Left lung (tissue), 10 donors: ENCODE results near the gene C4orf17. TPM values are rescaled to one million over a fixed set of nuclear protein-coding genes. Genes with fewer than 3 reads are reported as not detected.
A peak's percentile ranks its signal among the peaks of the same experiment; 100 is the strongest.

ENCODE experiments used
- ATAC-seq: fragments of 200-7000 bp; cut with Tn5 transposase; one replicate; pipeline ENCODE4 v1.9.1; 2020; ENCODE audit warnings: moderate library complexity
- DNase-seq, 4 donors: peaks; one replicate each; pipeline ENCODE4 v3.0.0-alpha.2; 2013 to 2020
- H3K27ac ChIP-seq, 2 donors: fragments of 200-600 bp; sonication (generic) in 1 of 2; one replicate each; pipeline versions ENCODE4 v1.5.0 to v1.8.0; 2020 to 2021
- H3K27me3 ChIP-seq, 2 donors: fragments of 200-600 bp; sonication (generic) in 1 of 2; one replicate each; pipeline versions ENCODE4 v1.5.0 to v1.8.0; 2020 to 2021
- H3K36me3 ChIP-seq, 2 donors: fragments of 200-600 bp; sonication (generic) in 1 of 2; one replicate each; pipeline versions ENCODE4 v1.5.0 to v1.8.0; 2020 to 2021
- H3K4me1 ChIP-seq, 2 donors: fragments of 200-600 bp; one replicate each; pipeline ENCODE4 v1.8.0; 2021
- H3K4me3 ChIP-seq, 2 donors: fragments of 200-600 bp; sonication (generic) in 1 of 2; one replicate each; pipeline versions ENCODE4 v1.5.0 to v1.8.0; 2020 to 2021; ENCODE audit warnings: mild to moderate bottlenecking in 1 of 2
- H3K9me3 ChIP-seq, 2 donors: fragments of 200-600 bp; sonication (generic) in 1 of 2; one replicate each; pipeline versions ENCODE4 v1.5.0 to v1.8.0; 2020 to 2021
- CTCF ChIP-seq, 2 donors: fragments of 200-600 bp; sonication (generic) in 1 of 2; IDR thresholded peaks; one replicate each; pipeline versions ENCODE4 v1.5.0 to v1.8.0; 2021; ENCODE audit warnings: antibody characterized with exemption in 2 of 2
- intact Hi-C, 2 donors: fragments of 100-400 bp; cut with DNase I; formaldehyde crosslinking; loops; one replicate each; pipeline versions ENCODE4 v1.11.2 to v1.14.2; 2022
- polyA plus RNA-seq, 6 donors: library from polyadenylated mRNA; unstranded; fragments of 120-200 nt; gene quantifications; one replicate each; pipeline ENCODE4 v1.2.1, GENCODE V29; 2013; ENCODE audit not compliant: insufficient read length in 6 of 6
- total RNA-seq, 2 donors: library from RNA; stranded (reverse); fragmentation: NEBNext Ultra II Directional; extraction: Animal tissue kit (Norgen Biotek cat#: 25700); gene quantifications; one replicate each; pipeline ENCODE4 v1.2.1, GENCODE V29; 2021
- donor health status: DM: no; HTN: yes; CAD: no.
- donor health status: DM: no; HTN: no; CAD: no.

The C4orf17 gene
- total and polyA plus RNA-seq, 8 donors = not detected

DNA sequence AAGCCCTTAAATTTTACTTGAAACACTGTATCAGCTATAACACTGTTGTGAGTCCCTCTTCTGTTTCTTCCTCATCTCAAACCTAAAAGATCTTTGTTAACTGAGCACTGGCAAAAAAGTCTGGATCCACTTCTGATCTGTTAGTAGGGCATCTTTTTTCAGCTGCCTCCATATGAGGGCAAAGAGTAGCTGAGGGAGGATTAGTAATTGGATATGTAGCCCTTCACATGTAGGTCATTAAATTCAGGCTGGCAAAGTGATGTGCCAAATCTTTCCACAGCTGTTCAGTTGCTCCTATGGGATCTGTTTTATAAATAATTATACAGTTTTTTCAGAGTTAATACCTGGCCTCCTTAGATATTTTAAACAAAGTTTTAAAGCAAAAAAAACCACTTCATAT is 54.1 kb downstream of the C4orf17 start:
- no peaks in the 10 kb centered on the region for H3K9me3 ChIP-seq
- no peak for TF ChIP-seq CTCF (IDR thresholded peaks at IDR 0.05)
- intact Hi-C loops = loop anchor here in 1 of 2 donors (5.0 kb wide), 3 partner anchors 242 to 382 kb away; partner anchors contain the start of gene DNAJB14
- ATAC-seq = no peak
- H3K36me3 ChIP-seq = no peaks in the 10 kb centered on the region
- DNase-seq = no peak
- peaks cover 0 to 6% of the 10 kb centered on the region in 2 donors for H3K27me3 ChIP-seq
- no peak overlapping the region for H3K4me3 ChIP-seq
- no peak overlapping the region for H3K27ac ChIP-seq
- peaks cover 0 to 5% of the 10 kb centered on the region in 2 donors for H3K4me1 ChIP-seq

DNA sequence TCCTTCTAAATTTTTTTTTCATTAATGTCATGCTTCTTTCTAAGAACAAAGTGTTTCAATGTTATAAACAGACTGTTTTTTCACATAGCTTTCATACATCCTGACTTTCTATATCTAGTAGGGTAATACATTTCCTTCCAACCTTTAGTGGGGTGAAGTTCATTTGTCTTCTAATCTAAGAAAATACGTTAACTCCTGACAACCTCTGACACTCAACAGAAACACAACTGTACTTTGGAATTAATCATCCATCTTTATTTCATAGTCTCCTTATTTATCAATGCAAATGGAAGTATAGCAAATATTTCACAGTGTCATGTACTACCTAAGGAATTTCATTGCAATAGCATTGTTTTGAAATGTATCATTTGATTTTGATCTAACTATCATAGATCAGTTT is 61.1 kb downstream of the C4orf17 start:
- intact Hi-C loops = no loop called here
- Histone ChIP-seq H3K9me3 (no peaks in the 10 kb centered on the region), H3K27me3 (peaks cover 0 to 14% of the 10 kb centered on the region in 2 donors), H3K27ac (no peak overlapping the region), H3K4me1 (no peaks in the 10 kb centered on the region), H3K4me3 (no peak overlapping the region), H3K36me3 (no peaks in the 10 kb centered on the region)
- no peak for ATAC-seq
- no peak for DNase-seq
- no peak for TF ChIP-seq CTCF (IDR thresholded peaks at IDR 0.05)

DNA sequence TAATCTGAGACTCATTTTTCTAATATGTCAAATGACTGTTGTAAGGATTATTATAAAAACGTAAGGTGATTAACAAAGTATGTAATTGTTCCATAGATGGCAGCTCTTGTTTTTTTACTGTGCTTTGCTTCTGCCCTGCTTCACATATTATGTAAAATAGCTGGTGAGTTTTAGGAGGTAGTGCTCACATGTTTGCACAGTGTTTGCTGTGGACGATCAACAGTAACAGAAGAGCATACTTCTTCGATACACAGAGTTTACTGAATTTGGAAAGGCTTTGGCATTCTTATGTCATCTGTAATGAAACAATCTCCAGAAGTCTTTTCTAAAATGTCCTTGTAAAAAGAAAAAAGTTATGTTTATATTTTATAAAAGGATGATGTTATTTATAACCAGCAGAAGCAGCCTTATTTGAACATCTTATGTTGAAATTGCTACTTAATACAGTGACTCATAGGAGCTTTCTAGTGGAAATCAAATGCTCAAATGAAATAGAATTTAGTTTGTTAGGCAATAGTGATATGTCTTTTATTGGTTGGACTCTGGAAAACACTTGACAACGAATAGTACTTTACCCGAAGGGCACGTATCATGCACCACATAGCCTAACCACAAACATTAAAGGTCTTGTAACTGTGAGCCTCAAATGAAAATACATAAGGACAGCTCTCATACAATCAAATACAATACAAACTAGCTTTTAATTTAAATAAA is 61.9 kb downstream of the C4orf17 start:
- H3K4me3 ChIP-seq = no peak overlapping the region
- no peaks in the 10 kb centered on the region for H3K36me3 ChIP-seq
- no peaks in the 10 kb centered on the region for H3K4me1 ChIP-seq
- H3K27me3 ChIP-seq = peaks cover 0 to 14% of the 10 kb centered on the region in 2 donors
- ATAC-seq (peak; percentile 90), DNase-seq (no peak)
- peak overlapping the region in 1 of 2 donors; percentile 31 for H3K27ac ChIP-seq
- no peak for TF ChIP-seq CTCF (IDR thresholded peaks at IDR 0.05)
- intact Hi-C loops = no loop called here
- no peaks in the 10 kb centered on the region for H3K9me3 ChIP-seq

DNA sequence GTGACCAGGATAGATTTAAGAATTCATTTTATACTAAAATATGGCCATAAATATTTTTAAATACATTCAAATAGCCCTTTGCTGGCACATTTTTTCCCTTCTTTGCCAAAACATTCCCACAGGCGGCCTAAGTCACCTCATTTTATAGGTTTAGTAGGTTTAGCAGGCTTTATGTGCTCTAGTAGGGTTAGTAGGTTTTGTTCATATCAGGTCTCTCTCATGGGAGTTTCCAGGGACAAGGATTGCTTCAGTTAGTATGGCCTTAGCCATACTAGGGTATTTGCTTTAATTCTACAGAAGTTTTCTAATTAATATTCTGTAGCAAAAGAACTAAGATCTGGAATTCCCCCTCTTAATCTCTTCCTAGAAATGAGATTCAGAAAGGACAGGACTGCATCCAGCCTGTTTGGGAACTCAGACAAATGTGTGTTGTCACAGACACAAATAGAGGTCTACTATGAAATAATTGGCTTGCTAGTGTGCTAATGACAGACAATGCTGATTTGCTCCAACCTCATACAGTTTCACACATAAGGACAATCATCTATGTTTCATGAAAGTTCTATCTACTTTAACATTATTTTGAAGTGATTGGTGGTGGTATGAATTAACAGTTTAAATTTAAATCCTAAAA is 63.0 kb downstream of the C4orf17 start:
- TF ChIP-seq CTCF (IDR thresholded peaks at IDR 0.05) = no peak
- Histone ChIP-seq H3K4me3 (no peak overlapping the region), H3K4me1 (no peaks in the 10 kb centered on the region), H3K27ac (no peak overlapping the region), H3K9me3 (no peaks in the 10 kb centered on the region), H3K36me3 (no peaks in the 10 kb centered on the region), H3K27me3 (peaks cover 0 to 14% of the 10 kb centered on the region in 2 donors)
- DNase-seq = no peak
- no peak for ATAC-seq
- intact Hi-C loops = no loop called here

GRCh38 chr4:99574530-99575324 is 63.9 kb downstream of the C4orf17 start, which contains the start of gene MTTP:
Gene MTTP, plus strand, starts transcription at chr4:99574824. Its CDS starts 86 bp downstream, at chr4:99574910.
- TF ChIP-seq CTCF (IDR thresholded peaks at IDR 0.05) = no peak
- DNase-seq (no peak), ATAC-seq (no peak)
- Histone ChIP-seq H3K27me3 (peaks cover 0 to 10% of the 10 kb centered on the region in 2 donors), H3K4me1 (no peaks in the 10 kb centered on the region), H3K9me3 (no peaks in the 10 kb centered on the region), H3K4me3 (no peak within 1 kb of the TSS), H3K36me3 (no peaks in the 10 kb centered on the region), H3K27ac (no peak within 1 kb of the TSS)
- intact Hi-C loops = no loop called here
